BE2C (cell line): ENCODE measurements around the gene TPRA1.
"Not testable (repeated sequence)": the region's sequence is repeated elsewhere in the genome, so short reads cannot be mapped to it uniquely, and the experiment has no call there.

Experiments
- DNase-seq: peaks from one replicate; pipeline ENCODE4 v3.0.0-alpha.2; 2020
- H3K27me3 ChIP-seq: fragments of 250-450 bp; sonication (Bioruptor Pico); 2 replicates; pipeline ENCODE4 v1.5.1; 2020; ENCODE audit warnings: mild to moderate bottlenecking
- H3K36me3 ChIP-seq: fragments of 250-450 bp; sonication (Bioruptor Pico); 2 replicates; pipeline ENCODE4 v1.5.1; 2020; ENCODE audit warnings: mild to moderate bottlenecking
- H3K4me1 ChIP-seq: fragments of 250-450 bp; sonication (Bioruptor Pico); 2 replicates; pipeline ENCODE4 v1.5.1; 2020
- H3K4me3 ChIP-seq: 2 replicates; pipeline ENCODE4 v1.5.1; 2011; ENCODE audit warnings: low read depth, low read length
- H3K9me3 ChIP-seq: fragments of 250-450 bp; sonication (Bioruptor Pico); 2 replicates; pipeline ENCODE4 v1.5.1; 2020
- CTCF ChIP-seq: IDR thresholded peaks from 2 replicates; pipeline ENCODE4 v1.5.1; 2012; ENCODE audit warnings: mild to moderate bottlenecking, low read depth, low read length

The TPRA1 gene

GRCh38 chr3:127532561-127533203 is 57.9 kb downstream of the TPRA1 start:
- H3K9me3 ChIP-seq, result no peaks in the 10 kb centered on the region
- H3K36me3 ChIP-seq, result no peaks in the 10 kb centered on the region
- H3K4me1 ChIP-seq, result no peaks in the 10 kb centered on the region
- no peaks in the 10 kb centered on the region for H3K27me3 ChIP-seq
- no peak for TF ChIP-seq CTCF
- H3K4me3 ChIP-seq, result no peak overlapping the region
- DNase-seq, result no peak

DNA sequence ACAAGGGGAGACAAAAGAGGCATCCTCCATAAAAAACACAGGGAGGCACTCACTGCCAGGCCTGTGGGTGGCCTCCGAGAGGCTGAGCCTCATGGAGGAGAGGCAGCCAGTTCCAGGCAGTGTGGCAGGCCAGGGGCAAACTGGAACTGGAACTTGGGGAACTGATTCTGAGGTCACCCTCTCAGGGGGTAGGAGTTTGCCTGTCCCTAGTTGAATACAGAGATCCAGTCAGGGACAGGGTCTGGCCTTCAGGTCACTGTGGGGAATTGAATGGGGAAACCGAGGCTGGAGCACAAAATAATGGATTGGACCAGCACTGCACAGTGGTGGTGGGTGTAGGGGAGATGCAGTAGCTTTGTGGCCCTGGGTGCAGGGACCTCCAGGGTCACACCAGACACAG is 58.7 kb downstream of the TPRA1 start:
- TF ChIP-seq CTCF, result no peak
- H3K4me1 ChIP-seq, result no peaks in the 10 kb centered on the region
- DNase-seq, result no peak
- no peaks in the 10 kb centered on the region for H3K9me3 ChIP-seq
- no peaks in the 10 kb centered on the region for H3K27me3 ChIP-seq
- no peaks in the 10 kb centered on the region for H3K36me3 ChIP-seq
- H3K4me3 ChIP-seq, result no peak overlapping the region

DNA sequence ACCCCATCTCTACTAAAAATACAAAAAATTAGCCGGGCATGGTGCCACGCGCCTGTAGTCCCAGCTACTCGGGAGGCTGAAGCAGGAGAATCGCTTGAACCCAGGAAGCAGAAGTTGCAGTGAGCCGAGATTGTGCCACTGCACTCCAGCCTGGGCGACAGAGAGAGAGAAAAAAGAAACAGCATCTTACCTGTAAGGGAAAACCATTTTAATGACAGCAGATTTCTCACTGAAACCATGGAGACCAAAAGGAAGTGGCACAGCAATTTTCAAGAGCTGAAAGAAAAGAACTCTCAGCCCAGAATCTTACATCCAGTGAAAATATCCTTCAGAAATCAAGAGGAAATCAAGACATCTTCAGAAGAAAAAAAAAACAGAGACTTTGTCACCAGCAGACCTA is 59.7 kb downstream of the TPRA1 start:
- H3K4me1 ChIP-seq, H3K36me3 ChIP-seq, H3K9me3 ChIP-seq, DNase-seq, H3K27me3 ChIP-seq, H3K4me3 ChIP-seq: not testable (repeated sequence)

- Histone ChIP-seq H3K4me1 (no peaks in the 10 kb centered on the region), H3K36me3 (no peaks in the 10 kb centered on the region), H3K27me3 (no peaks in the 10 kb centered on the region), H3K9me3 (no peaks in the 10 kb centered on the region), H3K4me3 (no peak overlapping the region)
- DNase-seq, result no peak
- no peak for TF ChIP-seq CTCF
Measured at GRCh38 chr3:127529346-127530188, 61.0 kb downstream of the TPRA1 start.

GRCh38 chr3:127525373-127525772 is 65.2 kb downstream of the TPRA1 start:
- peak; percentile 35 for DNase-seq
- Histone ChIP-seq H3K36me3 (no peaks in the 10 kb centered on the region), H3K4me3 (no peak overlapping the region), H3K4me1 (no peaks in the 10 kb centered on the region), H3K27me3 (no peaks in the 10 kb centered on the region), H3K9me3 (no peaks in the 10 kb centered on the region)
- TF ChIP-seq CTCF, result no peak

GRCh38 chr3:127524296-127524896 is 66.1 kb downstream of the TPRA1 start:
- Histone ChIP-seq H3K4me3 (no peak overlapping the region), H3K27me3 (no peaks in the 10 kb centered on the region), H3K9me3 (no peaks in the 10 kb centered on the region), H3K36me3 (no peaks in the 10 kb centered on the region), H3K4me1 (no peaks in the 10 kb centered on the region)
- DNase-seq, result peak; percentile 52
- no peak for TF ChIP-seq CTCF
